Measurements from ENCODE around the gene SPANXN2. TPM values are rescaled to one million over a fixed set of nuclear protein-coding genes. Genes with fewer than 3 reads are reported as not detected.

Gene SPANXN2
- total RNA-seq, 1 donor from 2014 or later = not detected

DNA sequence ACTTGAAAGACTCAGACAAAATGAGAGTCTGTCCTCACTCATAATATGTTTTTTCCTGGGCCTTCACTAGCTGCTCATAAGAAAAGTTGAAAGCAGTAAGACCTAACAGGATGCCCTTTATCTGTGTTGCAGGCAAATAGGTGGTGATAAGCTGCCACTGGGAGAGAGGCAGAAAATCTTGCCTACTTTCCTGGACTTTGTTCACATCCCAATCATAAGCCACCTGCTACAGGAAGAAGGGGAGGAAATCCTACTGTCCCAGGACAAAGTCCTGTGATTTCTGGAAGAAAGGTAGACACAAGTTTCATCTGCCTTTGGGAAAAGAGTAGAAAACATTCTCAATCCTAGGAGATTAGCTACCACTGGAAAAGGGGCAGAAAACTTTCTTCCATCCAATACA lies 13.3 kb upstream of the SPANXN2 start:
- Histone ChIP-seq H3K4me3 (ENCODE audit: low read depth, low read length) (no peak overlapping the region), H3K27me3 (ENCODE audit: control insufficient read depth, insufficient read depth, low read length) (no peaks in the 10 kb centered on the region), H3K36me3 (ENCODE audit: control insufficient read depth, insufficient read depth, low read length) (no peaks in the 10 kb centered on the region)
- no peak for DNase-seq (ENCODE audit: low read depth)
- TF ChIP-seq, protein P1, sequence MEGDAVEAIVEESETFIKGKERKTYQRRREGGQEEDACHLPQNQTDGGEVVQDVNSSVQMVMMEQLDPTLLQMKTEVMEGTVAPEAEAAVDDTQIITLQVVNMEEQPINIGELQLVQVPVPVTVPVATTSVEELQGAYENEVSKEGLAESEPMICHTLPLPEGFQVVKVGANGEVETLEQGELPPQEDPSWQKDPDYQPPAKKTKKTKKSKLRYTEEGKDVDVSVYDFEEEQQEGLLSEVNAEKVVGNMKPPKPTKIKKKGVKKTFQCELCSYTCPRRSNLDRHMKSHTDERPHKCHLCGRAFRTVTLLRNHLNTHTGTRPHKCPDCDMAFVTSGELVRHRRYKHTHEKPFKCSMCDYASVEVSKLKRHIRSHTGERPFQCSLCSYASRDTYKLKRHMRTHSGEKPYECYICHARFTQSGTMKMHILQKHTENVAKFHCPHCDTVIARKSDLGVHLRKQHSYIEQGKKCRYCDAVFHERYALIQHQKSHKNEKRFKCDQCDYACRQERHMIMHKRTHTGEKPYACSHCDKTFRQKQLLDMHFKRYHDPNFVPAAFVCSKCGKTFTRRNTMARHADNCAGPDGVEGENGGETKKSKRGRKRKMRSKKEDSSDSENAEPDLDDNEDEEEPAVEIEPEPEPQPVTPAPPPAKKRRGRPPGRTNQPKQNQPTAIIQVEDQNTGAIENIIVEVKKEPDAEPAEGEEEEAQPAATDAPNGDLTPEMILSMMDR (IDR thresholded peaks at IDR 0.05; ENCODE audit: insufficient read depth, low read length, poor library complexity, severe bottlenecking) = no peak

DNA sequence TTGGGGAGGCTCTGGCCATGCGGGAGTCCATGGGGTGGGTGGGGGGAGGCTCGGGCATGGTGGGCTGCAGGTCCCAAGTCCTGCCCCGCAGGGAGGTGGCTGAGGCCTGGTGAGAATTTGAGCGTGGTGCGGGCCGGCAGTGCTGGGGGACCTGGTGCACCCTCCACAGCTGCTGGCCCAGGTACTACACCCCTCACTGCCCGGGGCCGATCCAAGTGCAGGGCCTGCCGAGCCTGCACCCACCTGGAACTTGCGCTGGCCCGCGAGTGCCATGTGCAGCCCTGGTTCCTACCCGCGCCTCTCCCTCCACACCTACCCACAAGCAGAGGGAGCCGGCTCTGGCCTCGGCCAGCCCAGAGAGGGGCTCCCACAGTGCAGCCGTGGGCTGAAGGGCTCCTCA lies 5.7 kb upstream of the SPANXN2 start:
- TF ChIP-seq, protein P1 (IDR thresholded peaks at IDR 0.05; ENCODE audit: insufficient read depth, low read length, poor library complexity, severe bottlenecking) = no peak
- DNase-seq (ENCODE audit: low read depth) = no peak
- Histone ChIP-seq H3K27me3 (ENCODE audit: control insufficient read depth, insufficient read depth, low read length) (no peaks in the 10 kb centered on the region), H3K36me3 (ENCODE audit: control insufficient read depth, insufficient read depth, low read length) (no peaks in the 10 kb centered on the region), H3K4me3 (ENCODE audit: low read depth, low read length) (no peak overlapping the region)

DNA sequence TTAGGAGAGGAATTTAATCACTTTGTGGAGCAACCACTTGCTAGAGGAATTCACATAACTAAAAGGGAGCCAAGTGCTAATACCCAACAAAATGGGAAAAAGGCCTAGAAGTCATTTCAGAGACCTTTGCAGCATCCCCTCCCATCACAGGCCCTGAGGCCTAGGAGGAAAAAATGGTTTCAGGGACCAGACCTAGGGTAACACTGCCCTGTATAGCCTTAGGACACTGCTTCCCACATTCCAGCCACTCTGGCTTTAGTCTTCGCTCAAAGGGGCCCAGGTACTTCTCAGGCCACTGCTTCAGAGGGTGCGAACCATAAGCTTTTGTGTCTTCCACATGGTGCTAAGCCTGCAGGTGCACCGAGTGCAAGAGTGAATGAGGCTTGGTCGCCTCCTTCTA lies 19.1 kb downstream of the SPANXN2 start:
- H3K4me3 ChIP-seq (ENCODE audit: low read depth, low read length) = no peak overlapping the region
- TF ChIP-seq, protein P1 (IDR thresholded peaks at IDR 0.05; ENCODE audit: insufficient read depth, low read length, poor library complexity, severe bottlenecking) = no peak
- no peak for DNase-seq (ENCODE audit: low read depth)
- H3K27me3 ChIP-seq (ENCODE audit: control insufficient read depth, insufficient read depth, low read length) = no peaks in the 10 kb centered on the region
- no peaks in the 10 kb centered on the region for H3K36me3 ChIP-seq (ENCODE audit: control insufficient read depth, insufficient read depth, low read length)

DNA sequence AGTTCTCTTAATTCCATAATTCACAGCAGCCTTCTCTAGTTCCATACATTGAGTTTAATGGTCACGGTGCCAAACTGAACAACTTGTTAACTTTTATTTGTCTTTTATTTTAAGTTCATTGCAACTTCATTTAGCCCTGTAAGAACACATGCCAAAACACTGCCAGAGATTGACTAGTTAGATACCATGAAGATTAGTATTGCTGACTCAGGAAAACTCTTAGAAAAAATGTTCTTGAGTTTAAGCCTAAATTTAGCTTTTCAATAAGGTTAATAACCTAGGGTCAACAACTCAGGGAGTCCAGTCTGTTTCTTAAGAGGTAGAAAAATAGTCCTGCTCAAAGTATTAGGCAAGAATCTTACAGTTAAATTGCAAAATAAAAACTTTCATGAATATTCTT lies 25.7 kb downstream of the SPANXN2 start:
- Histone ChIP-seq H3K36me3 (ENCODE audit: control insufficient read depth, insufficient read depth, low read length) (no peaks in the 10 kb centered on the region), H3K4me3 (ENCODE audit: low read depth, low read length) (no peak overlapping the region), H3K27me3 (ENCODE audit: control insufficient read depth, insufficient read depth, low read length) (no peaks in the 10 kb centered on the region)
- DNase-seq (ENCODE audit: low read depth) = no peak
- TF ChIP-seq, protein P1 (IDR thresholded peaks at IDR 0.05; ENCODE audit: insufficient read depth, low read length, poor library complexity, severe bottlenecking) = no peak

DNA sequence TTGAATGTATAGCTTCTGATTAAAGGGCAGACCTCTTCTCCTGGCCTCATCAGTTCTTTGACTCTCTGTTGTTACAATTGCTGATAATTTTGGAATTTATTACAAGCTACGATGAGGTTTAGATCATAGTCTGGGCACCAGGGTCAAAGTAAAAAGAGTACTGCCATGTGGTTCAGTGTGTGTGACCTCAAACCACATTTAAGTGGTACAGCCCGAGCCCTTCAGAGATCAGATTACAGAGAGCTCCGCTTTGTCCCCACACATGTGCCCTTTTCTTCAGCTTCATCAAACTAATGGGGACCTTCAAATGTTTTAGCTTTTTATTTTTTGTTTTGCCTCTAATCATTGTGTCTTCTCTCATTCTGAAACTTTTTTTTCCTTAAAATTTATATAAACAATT lies 37.1 kb downstream of the SPANXN2 start:
- no peak overlapping the region for H3K4me3 ChIP-seq (ENCODE audit: low read depth, low read length)
- no peaks in the 10 kb centered on the region for H3K36me3 ChIP-seq (ENCODE audit: control insufficient read depth, insufficient read depth, low read length)
- no peak for DNase-seq (ENCODE audit: low read depth)
- TF ChIP-seq, protein P1 (IDR thresholded peaks at IDR 0.05; ENCODE audit: insufficient read depth, low read length, poor library complexity, severe bottlenecking) = no peak
- H3K27me3 ChIP-seq (ENCODE audit: control insufficient read depth, insufficient read depth, low read length) = no peaks in the 10 kb centered on the region

DNA sequence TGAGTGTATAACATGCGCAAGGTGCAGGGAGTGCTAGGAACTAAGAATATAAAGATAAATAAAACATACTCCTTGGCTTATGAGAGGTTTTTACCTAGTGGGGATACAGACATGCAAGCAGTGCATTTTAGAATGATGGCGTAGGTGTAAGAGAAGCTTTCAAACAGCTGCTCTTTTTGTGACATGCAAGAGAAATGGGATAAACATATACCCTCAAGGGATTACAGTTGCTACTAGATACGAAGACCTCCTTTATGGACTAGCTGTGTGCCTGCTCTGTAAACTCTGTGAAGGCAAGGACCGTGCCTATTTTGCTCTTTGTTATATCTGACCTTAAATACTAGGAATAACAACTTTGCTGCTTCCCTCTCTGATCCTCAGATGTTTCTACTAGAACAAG lies 45.6 kb downstream of the SPANXN2 start:
- no peaks in the 10 kb centered on the region for H3K27me3 ChIP-seq (ENCODE audit: control insufficient read depth, insufficient read depth, low read length)
- H3K4me3 ChIP-seq (ENCODE audit: low read depth, low read length) = no peak overlapping the region
- no peak for DNase-seq (ENCODE audit: low read depth)
- TF ChIP-seq, protein P1 (IDR thresholded peaks at IDR 0.05; ENCODE audit: insufficient read depth, low read length, poor library complexity, severe bottlenecking) = no peak
- H3K36me3 ChIP-seq (ENCODE audit: control insufficient read depth, insufficient read depth, low read length) = no peaks in the 10 kb centered on the region

All from kidney epithelial cell (primary cell).